ENCODE measurements around the gene FAM163B.

DNA sequence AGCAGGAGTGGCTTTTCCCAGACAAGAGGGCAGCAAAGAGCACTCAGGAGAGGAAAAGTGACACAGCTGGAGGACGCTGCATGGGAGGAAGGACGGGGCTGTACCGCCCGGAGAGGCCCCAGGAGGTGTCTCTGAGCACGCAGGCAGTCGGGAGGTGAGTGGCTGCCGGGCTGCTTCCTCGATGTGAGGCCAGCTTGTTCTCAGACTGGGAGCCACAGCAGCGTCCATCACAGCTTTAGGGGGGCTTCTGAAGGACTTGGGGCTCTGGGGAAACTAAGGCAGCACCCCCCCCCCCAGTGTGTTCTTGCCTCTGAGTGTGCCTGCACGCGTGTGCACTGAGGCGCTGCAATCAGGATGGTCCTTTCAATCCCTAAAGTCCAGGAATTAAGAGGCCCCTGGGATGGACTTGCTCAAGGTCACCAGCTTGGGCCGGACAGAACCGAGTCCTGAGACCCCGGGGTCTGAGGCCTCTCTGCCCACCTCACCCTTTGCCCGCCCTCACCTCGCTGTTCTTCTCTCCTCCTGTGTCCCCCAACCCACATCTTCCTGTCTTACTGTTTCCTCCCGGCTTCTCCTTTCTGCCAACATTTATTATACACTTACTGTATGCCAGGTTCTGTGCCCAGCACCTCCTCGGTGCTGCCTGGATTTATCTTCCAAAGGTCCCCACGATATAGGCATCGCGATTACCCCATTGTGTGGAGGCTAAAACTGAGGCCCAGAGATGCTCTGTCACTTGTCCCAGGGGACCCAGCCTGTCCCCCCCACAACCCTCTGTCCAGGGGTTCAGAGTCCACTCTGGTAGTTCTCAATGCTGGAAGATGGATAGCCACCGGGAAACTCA lies 32.9 kb downstream of the FAM163B start:
- TF ChIP-seq CTCF (IDR thresholded peaks at IDR 0.05; ENCODE audit: extremely low read depth in 1 of 2, insufficient read depth in 1 of 2, low read depth in 1 of 2, low read length in 2 of 2) (no peak), POLR2AphosphoS5 (IDR thresholded peaks at IDR 0.05; ENCODE audit: insufficient read depth, low read depth, low read length) (no peak), GATA2 (IDR thresholded peaks at IDR 0.05; ENCODE audit: insufficient read depth, insufficient read length, low read depth, low read length) (no peak), POLR2A (IDR thresholded peaks at IDR 0.05; ENCODE audit: low read depth, low read length) (no peak)

All from endothelial cell of umbilical vein (primary cell).